Gastrocnemius medialis (tissue), 4 donors: ENCODE data around the gene FOCAD. TPM values are rescaled to one million over a fixed set of nuclear protein-coding genes. Genes with fewer than 3 reads are reported as not detected.

ENCODE experiments used
- ATAC-seq, 2 donors: fragments of 150-250 bp; one replicate each; pipeline ENCODE4 v1.9.1; 2016
- DNase-seq, 2 donors: peaks; one replicate each; pipeline ENCODE4 v3.0.0-alpha.2; 2019
- H3K27ac ChIP-seq, 4 donors: fragments of 200-600 bp; sonication (generic); 1 replicate in 1 of 4; 2 replicates in 3 of 4; pipeline ENCODE4 v1.5.1; 2016 to 2018; ENCODE audit warnings: mild to moderate bottlenecking in 2 of 4, moderate library complexity in 1 of 4
- H3K27me3 ChIP-seq, 3 donors: fragments of 200-600 bp; sonication (generic) in 2 of 3; 1 replicate in 1 of 3; 2 replicates in 2 of 3; pipeline versions ENCODE4 v1.5.1 to v1.6.0; 2016 to 2019; ENCODE audit warnings: mild to moderate bottlenecking in 1 of 3, moderate library complexity in 1 of 3
- H3K36me3 ChIP-seq, 2 donors: fragments of 200-600 bp; sonication (generic) in 1 of 2; one replicate each; pipeline ENCODE4 v1.5.1; 2017 to 2018
- H3K4me1 ChIP-seq, 2 donors: fragments of 200-600 bp; sonication (generic) in 1 of 2; one replicate each; pipeline ENCODE4 v1.5.1; 2016 to 2017; ENCODE audit warnings: mild to moderate bottlenecking in 2 of 2
- H3K4me3 ChIP-seq, 4 donors: fragments of 200-600 bp; sonication (generic) in 3 of 4; 1 replicate in 1 of 4; 2 replicates in 3 of 4; pipeline ENCODE4 v1.5.1; 2016 to 2019; ENCODE audit warnings: mild to moderate bottlenecking in 2 of 4
- H3K9me3 ChIP-seq, 3 donors: fragments of 200-600 bp; sonication (generic) in 2 of 3; 1 replicate in 1 of 3; 2 replicates in 2 of 3; pipeline ENCODE4 v1.5.1; 2016 to 2019
- POLR2A ChIP-seq, 2 donors: fragments of 450-650 bp; IDR thresholded peaks; one replicate each; pipeline ENCODE4 v1.6.1; 2017; ENCODE audit warnings: antibody characterized with exemption in 2 of 2, mild to moderate bottlenecking in 2 of 2, moderate library complexity in 2 of 2
- in situ Hi-C, 4 donors: fragments of 200-750 bp; cut with MboI; loops; one replicate each; pipeline versions ENCODE4 v1.15.0 to v1.8.0; 2017; ENCODE audit warnings: low sequenced_read_pairs in 4 of 4
- intact Hi-C: fragments of 100-400 bp; cut with DNase I; formaldehyde crosslinking; loops from one replicate; pipeline ENCODE4 v1.15.1; 2023; ENCODE audit warnings: low total_unique reads
- total RNA-seq, 4 donors: library from RNA; depleted of rRNA; stranded (reverse); fragments of >200 nt; gene quantifications; one replicate each; pipeline versions ENCODE4 v1.1.0 to v1.2.3, GENCODE V29; 2016
- TF ChIP-seq, protein P1 (sequence below), 5 experiments: fragments of 450-650 bp in 3 of 5; fragments of 200-600 bp in 2 of 5; sonication (generic) in 2 of 5; IDR thresholded peaks in 4 of 5; conservative IDR thresholded peaks in 1 of 5; 1 replicate in 4 of 5; 2 replicates in 1 of 5; pipeline ENCODE4 v1.5.1; 2016 to 2019; ENCODE audit warnings: antibody characterized with exemption in 5 of 5, mild to moderate bottlenecking in 3 of 5, moderate library complexity in 3 of 5

The FOCAD gene
- total RNA-seq, 4 donors from 2014 or later: 19.5 to 36.0 (median 28.6) TPM

GRCh38 chr9:20804489-20805250 lies 120.6 kb downstream of the FOCAD start:
- no peaks in the 10 kb centered on the region for H3K9me3 ChIP-seq
- H3K27me3 ChIP-seq: no peaks in the 10 kb centered on the region
- no peak overlapping the region for H3K4me3 ChIP-seq
- no peaks in the 10 kb centered on the region for H3K36me3 ChIP-seq
- ATAC-seq (no peak), DNase-seq (no peak)
- intact Hi-C loops: no loop called here
- no peak overlapping the region for H3K27ac ChIP-seq
- TF ChIP-seq POLR2A (IDR thresholded peaks at IDR 0.05): no peak
- TF ChIP-seq, protein P1, sequence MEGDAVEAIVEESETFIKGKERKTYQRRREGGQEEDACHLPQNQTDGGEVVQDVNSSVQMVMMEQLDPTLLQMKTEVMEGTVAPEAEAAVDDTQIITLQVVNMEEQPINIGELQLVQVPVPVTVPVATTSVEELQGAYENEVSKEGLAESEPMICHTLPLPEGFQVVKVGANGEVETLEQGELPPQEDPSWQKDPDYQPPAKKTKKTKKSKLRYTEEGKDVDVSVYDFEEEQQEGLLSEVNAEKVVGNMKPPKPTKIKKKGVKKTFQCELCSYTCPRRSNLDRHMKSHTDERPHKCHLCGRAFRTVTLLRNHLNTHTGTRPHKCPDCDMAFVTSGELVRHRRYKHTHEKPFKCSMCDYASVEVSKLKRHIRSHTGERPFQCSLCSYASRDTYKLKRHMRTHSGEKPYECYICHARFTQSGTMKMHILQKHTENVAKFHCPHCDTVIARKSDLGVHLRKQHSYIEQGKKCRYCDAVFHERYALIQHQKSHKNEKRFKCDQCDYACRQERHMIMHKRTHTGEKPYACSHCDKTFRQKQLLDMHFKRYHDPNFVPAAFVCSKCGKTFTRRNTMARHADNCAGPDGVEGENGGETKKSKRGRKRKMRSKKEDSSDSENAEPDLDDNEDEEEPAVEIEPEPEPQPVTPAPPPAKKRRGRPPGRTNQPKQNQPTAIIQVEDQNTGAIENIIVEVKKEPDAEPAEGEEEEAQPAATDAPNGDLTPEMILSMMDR (IDR thresholded peaks at IDR 0.05 in 4 of 5, conservative IDR thresholded peaks at IDR 0.05 in 1 of 5): no peak
- in situ Hi-C loops: no loop called here
- H3K4me1 ChIP-seq: no peaks in the 10 kb centered on the region

DNA sequence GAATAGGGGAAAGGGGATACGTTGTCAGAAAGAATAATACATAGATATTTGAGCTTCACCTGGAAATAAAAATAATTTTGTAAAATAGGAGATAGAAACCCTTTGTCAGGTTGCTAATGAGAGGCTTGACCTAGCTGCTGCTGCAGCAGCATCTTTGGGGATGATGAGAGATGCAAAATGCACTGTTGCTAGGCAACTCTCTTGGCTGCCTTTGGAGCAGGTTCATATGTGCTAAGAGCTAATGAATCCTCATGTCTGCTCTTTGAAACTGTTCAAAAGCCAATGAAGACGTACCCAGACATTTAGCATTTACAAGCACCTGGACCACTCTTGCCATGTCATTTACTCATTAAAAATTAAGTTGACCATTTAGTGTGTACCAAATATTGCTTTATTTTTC lies 121.7 kb downstream of the FOCAD start:
- no peaks in the 10 kb centered on the region for H3K36me3 ChIP-seq

DNA sequence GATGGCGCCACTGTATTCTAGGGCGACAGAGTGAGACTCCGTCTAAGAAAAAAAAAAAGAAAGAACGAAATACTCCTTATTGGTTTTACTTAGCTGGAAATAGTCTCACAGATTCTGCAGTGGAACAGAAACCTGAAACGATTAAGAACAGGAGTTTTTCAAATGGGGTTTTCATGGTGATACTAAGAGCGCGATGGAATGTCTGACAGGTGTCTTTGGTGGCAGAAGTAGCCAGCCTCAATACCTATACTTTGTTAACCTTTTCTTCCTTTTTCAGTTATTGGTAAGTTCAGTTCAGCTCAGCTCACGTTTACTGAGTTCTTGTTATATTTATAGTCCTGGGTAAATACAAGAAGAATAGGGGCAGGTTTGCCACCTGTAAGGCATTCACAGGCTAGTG lies 123.9 kb downstream of the FOCAD start:
- DNase-seq (no peak), ATAC-seq (no peak)
- no peaks in the 10 kb centered on the region for H3K4me1 ChIP-seq
- no peak overlapping the region for H3K4me3 ChIP-seq
- H3K9me3 ChIP-seq: no peaks in the 10 kb centered on the region
- in situ Hi-C loops: no loop called here
- no peaks in the 10 kb centered on the region for H3K36me3 ChIP-seq
- H3K27me3 ChIP-seq: no peaks in the 10 kb centered on the region
- intact Hi-C loops: no loop called here
- TF ChIP-seq POLR2A (IDR thresholded peaks at IDR 0.05): no peak
- TF ChIP-seq, protein P1 (IDR thresholded peaks at IDR 0.05 in 4 of 5, conservative IDR thresholded peaks at IDR 0.05 in 1 of 5): no peak
- no peak overlapping the region for H3K27ac ChIP-seq

More for the DNA sequence above, 121.7 kb downstream of the FOCAD start:
- TF ChIP-seq, protein P1 (IDR thresholded peaks at IDR 0.05 in 4 of 5, conservative IDR thresholded peaks at IDR 0.05 in 1 of 5): no peak
- no peaks in the 10 kb centered on the region for H3K27me3 ChIP-seq
- H3K9me3 ChIP-seq: no peaks in the 10 kb centered on the region
- no peak for DNase-seq
- in situ Hi-C loops (no loop called here), intact Hi-C loops (no loop called here)
- H3K4me1 ChIP-seq: no peaks in the 10 kb centered on the region
- no peak overlapping the region for H3K4me3 ChIP-seq
- ATAC-seq: no peak
- H3K27ac ChIP-seq: no peak overlapping the region

DNA sequence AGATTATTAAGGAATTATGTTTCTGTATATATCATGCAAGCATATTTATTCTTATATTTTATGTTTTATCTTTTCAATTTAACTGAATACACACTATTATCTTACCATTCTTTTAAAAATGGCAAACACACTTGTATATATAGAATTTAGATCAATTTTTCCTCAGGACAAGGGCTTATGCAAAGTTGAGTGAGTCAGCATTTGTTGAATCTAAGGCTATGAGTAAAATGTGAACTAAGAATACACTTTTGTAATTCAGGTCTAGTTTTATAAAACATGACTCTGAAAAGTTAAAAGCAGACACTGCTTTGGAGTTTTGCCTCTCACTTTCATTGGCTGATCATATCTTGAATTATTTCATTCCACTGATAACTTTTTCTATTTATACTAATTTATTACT lies 127.8 kb downstream of the FOCAD start:
- H3K27ac ChIP-seq: no peak overlapping the region
- no peaks in the 10 kb centered on the region for H3K9me3 ChIP-seq
- peaks cover 3 to 9% of the 10 kb centered on the region in 2 donors for H3K4me1 ChIP-seq
- intact Hi-C loops: no loop called here
- in situ Hi-C loops: no loop called here
- H3K36me3 ChIP-seq: no peaks in the 10 kb centered on the region
- H3K27me3 ChIP-seq: no peaks in the 10 kb centered on the region
- TF ChIP-seq, protein P1 (IDR thresholded peaks at IDR 0.05 in 4 of 5, conservative IDR thresholded peaks at IDR 0.05 in 1 of 5): no peak
- no peak for TF ChIP-seq POLR2A (IDR thresholded peaks at IDR 0.05)
- H3K4me3 ChIP-seq: no peak overlapping the region
- ATAC-seq: no peak
- no peak for DNase-seq
